Urinary bladder (tissue), 4 donors: ENCODE data around the gene CEP250. TPM values are rescaled to one million over a fixed set of nuclear protein-coding genes. Genes with fewer than 3 reads are reported as not detected.

Experiments
- DNase-seq: peaks from one replicate; pipeline ENCODE4 v3.0.0-alpha.2; 2015; ENCODE audit errors: extremely low spot score
- H3K27ac ChIP-seq: one replicate; pipeline ENCODE4 v1.5.1; 2013; ENCODE audit warnings: low read depth, mild to moderate bottlenecking, moderate library complexity
- H3K36me3 ChIP-seq: one replicate; pipeline ENCODE4 v1.6.1; 2013; ENCODE audit warnings: mild to moderate bottlenecking, moderate library complexity; ENCODE audit not compliant: insufficient read depth
- H3K4me1 ChIP-seq: one replicate; pipeline ENCODE4 v1.6.1; 2013; ENCODE audit warnings: mild to moderate bottlenecking, moderate library complexity; ENCODE audit not compliant: insufficient read depth
- H3K4me3 ChIP-seq: one replicate; pipeline ENCODE4 v1.5.1; 2013; ENCODE audit warnings: low read depth, low read length
- WGBS: extraction: QIAGEN DNeasy Blood & Tissue Kit; methylation state at CpG from one replicate; pipeline ENCODE4 v1.1.7; 2013; 5-methylcytosine and 5-hydroxymethylcytosine counted together
- polyA plus RNA-seq: library from polyadenylated mRNA; stranded (reverse); fragments of 200-250 nt; gene quantifications from one replicate; pipeline ENCODE4 v1.2.3, GENCODE V29; 2013
- total RNA-seq: library from RNA; depleted of rRNA; stranded (reverse); fragments of >200 nt; gene quantifications from one replicate; pipeline ENCODE4 v1.2.3, GENCODE V29; 2014
- donor health status: healthy with polysubstance abuse.
- donor health status: healthy.

CEP250 gene, protein sequence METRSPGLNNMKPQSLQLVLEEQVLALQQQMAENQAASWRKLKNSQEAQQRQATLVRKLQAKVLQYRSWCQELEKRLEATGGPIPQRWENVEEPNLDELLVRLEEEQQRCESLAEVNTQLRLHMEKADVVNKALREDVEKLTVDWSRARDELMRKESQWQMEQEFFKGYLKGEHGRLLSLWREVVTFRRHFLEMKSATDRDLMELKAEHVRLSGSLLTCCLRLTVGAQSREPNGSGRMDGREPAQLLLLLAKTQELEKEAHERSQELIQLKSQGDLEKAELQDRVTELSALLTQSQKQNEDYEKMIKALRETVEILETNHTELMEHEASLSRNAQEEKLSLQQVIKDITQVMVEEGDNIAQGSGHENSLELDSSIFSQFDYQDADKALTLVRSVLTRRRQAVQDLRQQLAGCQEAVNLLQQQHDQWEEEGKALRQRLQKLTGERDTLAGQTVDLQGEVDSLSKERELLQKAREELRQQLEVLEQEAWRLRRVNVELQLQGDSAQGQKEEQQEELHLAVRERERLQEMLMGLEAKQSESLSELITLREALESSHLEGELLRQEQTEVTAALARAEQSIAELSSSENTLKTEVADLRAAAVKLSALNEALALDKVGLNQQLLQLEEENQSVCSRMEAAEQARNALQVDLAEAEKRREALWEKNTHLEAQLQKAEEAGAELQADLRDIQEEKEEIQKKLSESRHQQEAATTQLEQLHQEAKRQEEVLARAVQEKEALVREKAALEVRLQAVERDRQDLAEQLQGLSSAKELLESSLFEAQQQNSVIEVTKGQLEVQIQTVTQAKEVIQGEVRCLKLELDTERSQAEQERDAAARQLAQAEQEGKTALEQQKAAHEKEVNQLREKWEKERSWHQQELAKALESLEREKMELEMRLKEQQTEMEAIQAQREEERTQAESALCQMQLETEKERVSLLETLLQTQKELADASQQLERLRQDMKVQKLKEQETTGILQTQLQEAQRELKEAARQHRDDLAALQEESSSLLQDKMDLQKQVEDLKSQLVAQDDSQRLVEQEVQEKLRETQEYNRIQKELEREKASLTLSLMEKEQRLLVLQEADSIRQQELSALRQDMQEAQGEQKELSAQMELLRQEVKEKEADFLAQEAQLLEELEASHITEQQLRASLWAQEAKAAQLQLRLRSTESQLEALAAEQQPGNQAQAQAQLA (N-terminal part only)
- total RNA-seq (18.3 TPM), polyA plus RNA-seq (15.7 TPM)

DNA sequence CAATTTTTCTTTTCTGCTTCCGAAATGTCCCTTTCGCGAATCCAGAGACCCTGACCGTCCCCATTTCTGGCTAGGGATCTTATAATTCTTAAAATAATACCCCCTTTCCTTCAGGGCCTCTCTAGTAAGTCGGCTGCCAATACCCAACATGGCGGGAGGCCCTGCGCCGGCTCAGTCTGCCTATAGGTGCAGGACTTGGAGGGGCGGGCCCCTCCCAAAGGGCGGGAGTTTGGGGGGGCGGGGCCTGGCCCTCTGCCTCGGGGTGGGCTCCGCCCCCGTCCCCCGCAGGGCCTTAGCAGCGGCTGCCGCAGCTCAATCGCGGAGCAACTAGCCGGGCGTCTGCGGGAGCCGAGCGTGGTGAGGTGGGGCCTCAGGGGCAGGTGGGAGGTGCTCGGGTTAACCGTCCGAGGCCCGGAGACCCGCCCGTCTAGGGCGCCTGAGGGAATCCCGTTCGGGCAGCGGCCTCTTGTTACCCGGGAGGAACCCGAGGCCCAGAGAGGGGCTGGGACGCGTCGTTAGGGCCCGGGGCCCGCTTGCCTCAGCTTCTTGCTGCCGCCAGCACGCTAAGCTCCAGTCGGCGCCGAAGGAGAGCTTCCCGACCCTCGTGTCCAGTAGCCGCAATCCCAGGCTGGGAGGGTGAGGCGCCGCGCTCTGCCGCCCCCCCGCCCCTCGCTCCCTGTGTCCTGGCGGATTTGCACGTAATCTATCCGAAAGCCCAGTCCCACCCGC, at the start of gene CEP250:
Gene CEP250 (plus strand): TSS at position 718 of the 729 bp plus-strand sequence. CDS start 6,770 bp downstream, outside the sequence.
- Histone ChIP-seq H3K27ac (peak within 1 kb of the TSS; percentile 89), H3K36me3 (peaks cover 1% of the 10 kb centered on the region), H3K4me3 (peak within 1 kb of the TSS; percentile 82), H3K4me1 (no peaks in the 10 kb centered on the region)
- peak; percentile 92 for DNase-seq
- WGBS = under 1% methylated on average over 59 of the region's 59 CpGs

DNA sequence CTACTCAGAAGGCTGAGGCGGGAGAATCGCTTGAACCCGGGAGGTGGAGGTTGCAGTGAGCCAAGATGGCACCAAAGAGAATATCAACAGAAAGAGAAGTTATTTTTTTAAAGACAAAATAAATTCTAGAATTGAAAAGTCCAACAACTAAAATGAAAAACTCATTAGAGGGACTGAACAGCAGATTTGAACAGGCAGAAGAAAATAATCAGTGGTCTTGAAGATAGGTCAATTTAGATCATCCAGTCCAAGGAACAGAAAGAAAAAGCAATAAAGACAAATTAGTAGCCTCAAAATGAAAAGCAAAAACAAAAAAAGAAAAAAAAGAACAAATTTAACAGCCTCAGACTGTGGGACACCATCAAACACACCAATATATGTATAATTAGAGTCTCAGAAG, 49.6 kb upstream of the CEP250 start:
- Histone ChIP-seq H3K4me3 (no peak overlapping the region), H3K4me1 (no peaks in the 10 kb centered on the region), H3K27ac (no peak overlapping the region), H3K36me3 (peaks cover 4% of the 10 kb centered on the region)
- DNase-seq = no peak
- 98% methylated on average over 3 of the region's 3 CpGs for WGBS

DNA sequence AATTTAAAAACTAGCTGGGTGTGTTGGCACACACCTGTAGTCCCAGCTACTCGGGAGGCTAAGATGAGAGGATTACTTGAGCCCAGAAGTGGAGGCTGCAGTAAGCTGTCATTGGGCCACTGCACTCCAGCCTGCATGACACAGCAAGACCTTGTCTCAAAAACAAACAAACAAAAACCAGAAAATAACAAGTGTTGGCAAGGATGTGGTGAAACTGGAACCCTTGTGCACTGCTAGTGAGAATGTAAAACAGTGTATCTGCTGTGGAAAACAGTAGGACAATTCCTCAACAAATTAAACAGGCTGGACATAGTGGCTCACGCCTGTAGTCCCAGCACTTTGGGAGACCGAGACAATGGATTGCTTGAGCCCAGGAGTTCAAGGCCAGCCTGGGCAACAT, 47.1 kb upstream of the CEP250 start:
- Histone ChIP-seq H3K27ac (no peak overlapping the region), H3K4me3 (no peak overlapping the region), H3K36me3 (peaks cover 4% of the 10 kb centered on the region), H3K4me1 (no peaks in the 10 kb centered on the region)
- no peak for DNase-seq
- 98% methylated on average over 3 of the region's 3 CpGs for WGBS

DNA sequence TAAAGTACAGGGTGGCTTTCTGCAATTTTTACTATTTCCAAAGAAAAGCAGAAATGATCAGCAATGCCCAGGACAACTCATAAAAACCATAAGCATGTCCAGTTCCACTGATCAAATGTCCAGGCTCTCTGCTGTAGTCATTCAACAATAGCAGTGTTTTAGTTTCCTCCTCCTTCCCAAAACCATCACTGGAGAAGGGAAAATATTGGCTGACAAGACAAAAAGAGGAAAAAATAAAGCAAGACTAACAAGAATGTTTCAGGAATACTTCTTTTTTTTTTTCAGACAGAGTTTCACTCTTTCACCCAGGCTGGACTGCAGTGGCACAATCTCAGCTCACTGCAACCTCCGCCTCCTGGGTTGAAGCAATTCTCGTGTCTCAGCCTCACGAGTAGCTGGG, 45.9 kb upstream of the CEP250 start:
- Histone ChIP-seq H3K4me3 (no peak overlapping the region), H3K36me3 (peaks cover 4% of the 10 kb centered on the region), H3K27ac (no peak overlapping the region), H3K4me1 (no peaks in the 10 kb centered on the region)
- WGBS = 82% methylated on average over 3 of the region's 3 CpGs
- DNase-seq = no peak

DNA sequence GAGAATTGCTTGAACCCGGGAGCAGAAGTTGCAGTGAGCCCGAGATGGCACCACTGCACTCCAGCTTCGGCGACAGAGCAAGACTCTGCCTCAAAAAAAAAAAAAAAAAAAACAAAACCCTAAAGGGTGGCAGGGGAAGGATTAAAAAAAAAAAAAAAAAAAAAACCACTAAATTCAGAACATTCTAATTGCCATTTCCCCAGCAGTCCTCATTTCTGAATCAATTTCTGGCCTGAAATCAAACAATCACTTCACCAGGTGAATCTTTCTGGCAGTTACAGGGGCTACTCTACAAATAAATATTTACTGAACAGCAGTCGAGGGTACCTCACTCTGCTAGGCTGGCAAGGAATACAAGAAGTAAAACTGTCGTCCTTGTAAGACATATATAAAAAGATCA, 44.8 kb upstream of the CEP250 start:
- Histone ChIP-seq H3K27ac (no peak overlapping the region), H3K4me3 (no peak overlapping the region), H3K4me1 (no peaks in the 10 kb centered on the region), H3K36me3 (peaks cover 1% of the 10 kb centered on the region)
- WGBS = 76% methylated on average over 6 of the region's 6 CpGs
- no peak for DNase-seq

DNA sequence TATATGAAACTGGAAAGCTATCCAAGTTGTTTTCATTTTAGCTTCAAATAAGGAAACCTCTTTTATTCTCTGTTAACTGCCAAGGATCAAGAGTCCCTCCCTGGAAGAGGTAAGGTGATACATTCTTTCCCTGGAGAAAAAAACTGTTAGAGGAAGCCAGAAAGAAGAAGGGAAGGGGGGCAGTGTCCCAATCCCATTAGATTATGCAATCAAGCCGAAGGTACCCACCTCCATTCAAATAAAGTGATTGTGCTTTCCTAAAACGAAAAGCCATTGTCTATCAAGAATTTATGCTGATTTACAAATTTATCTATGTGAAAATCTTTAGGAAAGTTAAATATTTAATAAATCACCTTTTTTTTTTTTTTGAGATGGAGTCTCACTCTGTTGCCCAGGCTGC, 34.1 kb upstream of the CEP250 start:
- WGBS = 63% methylated on average over 2 of the region's 2 CpGs
- Histone ChIP-seq H3K27ac (no peak overlapping the region), H3K4me1 (no peaks in the 10 kb centered on the region), H3K4me3 (no peak overlapping the region), H3K36me3 (no peaks in the 10 kb centered on the region)
- no peak for DNase-seq

DNA sequence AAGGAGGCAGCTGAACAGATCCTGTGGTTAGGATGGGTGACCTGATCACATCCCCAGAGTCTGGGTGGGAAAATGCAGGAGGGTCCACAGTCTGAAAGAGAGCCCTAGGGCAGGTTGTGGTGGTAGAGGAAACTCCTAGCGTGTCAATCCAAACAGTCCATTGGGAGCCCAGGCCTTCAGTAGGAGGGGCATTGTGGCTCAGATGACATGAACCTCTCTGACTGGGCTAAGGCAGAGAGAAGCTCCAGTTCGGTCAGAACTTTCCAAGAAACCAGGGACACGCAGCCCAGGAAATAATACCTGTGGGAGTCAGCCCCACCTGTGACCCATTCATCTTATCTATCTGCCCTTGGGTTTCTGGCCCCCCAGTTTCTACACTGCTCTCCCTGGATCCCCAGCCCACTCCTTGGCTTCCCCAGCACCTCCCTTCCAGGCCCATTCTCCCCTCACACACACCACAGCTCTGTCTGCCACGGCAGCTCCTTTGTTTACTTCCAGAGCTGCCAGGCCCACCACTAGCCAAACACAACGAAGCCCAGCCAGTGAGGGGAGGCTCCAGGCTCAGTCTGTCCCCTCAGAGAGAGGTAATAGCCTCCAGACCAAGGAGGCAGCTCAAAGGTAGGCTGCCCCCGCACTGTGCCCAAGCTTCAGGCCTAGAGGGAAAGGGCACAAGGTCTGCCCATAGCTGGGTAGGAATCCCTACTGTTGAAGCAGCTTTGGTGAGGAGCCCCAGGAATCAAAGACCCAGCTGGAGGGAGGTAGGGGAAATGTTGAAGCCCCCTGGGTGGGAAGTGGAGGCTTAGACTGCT, 23.6 kb upstream of the CEP250 start:
- Histone ChIP-seq H3K27ac (no peak overlapping the region), H3K36me3 (no peaks in the 10 kb centered on the region), H3K4me1 (no peaks in the 10 kb centered on the region), H3K4me3 (no peak overlapping the region)
- DNase-seq = no peak
- 56% methylated on average over 6 of the region's 6 CpGs for WGBS

DNA sequence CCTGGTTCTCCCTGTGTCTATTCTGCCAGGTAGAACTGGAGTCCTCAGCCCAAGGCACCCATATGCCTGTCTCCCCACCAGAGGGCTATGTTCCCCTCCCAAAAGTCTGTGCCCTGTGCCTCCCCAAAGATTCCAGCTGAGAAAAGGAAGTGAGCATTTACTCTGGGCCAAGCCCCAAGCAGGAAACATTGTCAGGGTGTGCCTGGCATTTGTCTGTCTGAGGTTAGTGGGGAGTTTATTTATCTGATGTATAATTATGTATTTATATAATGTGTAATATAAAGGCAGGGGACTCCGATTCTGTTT, 23.0 kb upstream of the CEP250 start:
- Histone ChIP-seq H3K4me1 (no peaks in the 10 kb centered on the region), H3K27ac (no peak overlapping the region), H3K4me3 (no peak overlapping the region), H3K36me3 (no peaks in the 10 kb centered on the region)
- 40% methylated on average over 1 of the region's 1 CpG for WGBS
- DNase-seq = no peak

DNA sequence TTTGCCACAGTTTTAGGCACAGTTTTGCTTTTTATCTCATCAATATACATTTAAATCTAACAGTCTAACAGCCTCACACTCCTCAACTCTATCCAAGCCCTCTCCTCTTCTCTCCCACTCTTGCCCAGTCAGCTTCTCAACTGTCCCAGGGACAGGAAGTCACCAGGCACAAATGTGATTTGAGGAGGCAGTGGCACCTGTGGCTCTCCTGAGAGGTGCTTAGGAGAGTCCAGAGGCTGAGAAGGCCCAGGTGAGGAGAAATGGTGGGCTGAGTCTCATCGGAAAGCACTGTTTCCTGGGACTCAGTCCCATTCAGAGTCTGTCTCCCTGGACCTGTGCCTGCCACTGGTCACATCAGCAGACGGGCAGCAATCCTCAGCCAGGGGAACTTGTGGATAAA, 22.1 kb upstream of the CEP250 start:
- H3K36me3 ChIP-seq = no peaks in the 10 kb centered on the region
- 90% methylated on average over 2 of the region's 2 CpGs for WGBS
- DNase-seq = no peak
- H3K27ac ChIP-seq = no peak overlapping the region
- H3K4me3 ChIP-seq = no peak overlapping the region
- no peaks in the 10 kb centered on the region for H3K4me1 ChIP-seq

DNA sequence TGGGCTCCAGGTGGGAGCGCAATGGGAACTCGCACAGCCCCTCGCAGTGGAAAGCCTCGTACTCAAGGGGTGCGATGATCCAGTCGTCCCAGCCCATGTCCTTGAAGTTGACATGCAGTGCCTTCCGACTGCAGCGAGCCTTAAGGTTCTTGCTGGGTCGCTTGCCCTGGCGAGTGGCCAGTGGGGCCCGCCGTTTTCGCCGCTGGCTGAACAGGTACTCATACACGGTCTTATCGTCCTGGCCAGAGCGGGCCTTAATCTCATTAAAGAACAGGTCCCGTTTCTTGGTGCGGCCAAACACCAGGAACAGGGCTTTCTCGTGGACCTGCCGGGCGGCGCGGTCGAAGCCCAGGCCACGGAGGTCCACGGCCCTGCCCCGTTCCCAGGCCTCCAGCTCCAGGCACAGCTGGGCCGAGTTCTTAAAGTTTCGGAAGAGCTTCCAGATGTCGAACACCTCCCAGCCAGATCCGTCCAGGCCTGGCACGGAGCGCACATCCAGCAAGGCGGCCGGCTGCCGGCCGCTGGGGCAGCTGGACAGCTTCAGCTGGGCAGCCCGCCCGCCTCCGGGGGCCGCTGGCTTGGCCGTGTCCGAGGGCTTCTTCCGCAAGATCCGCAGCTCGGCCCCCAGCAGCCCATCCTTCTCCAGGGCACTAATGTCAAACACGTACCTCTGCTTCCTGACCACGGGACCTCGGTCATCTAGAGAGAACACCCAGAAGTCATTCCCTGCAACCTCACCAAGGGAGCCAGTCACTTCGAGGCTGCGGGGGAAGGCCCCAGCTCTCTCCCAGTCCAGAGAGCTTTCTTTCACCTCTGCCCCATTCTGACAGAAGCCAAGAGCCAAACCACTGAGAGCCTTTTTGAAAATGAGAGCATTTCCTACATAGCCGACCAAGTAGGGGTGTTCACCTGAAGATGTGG, 21.1 kb upstream of the CEP250 start:
- DNase-seq = no peak
- Histone ChIP-seq H3K36me3 (no peaks in the 10 kb centered on the region), H3K27ac (no peak overlapping the region), H3K4me3 (no peak overlapping the region), H3K4me1 (no peaks in the 10 kb centered on the region)
- 66% methylated on average over 53 of the region's 53 CpGs for WGBS

DNA sequence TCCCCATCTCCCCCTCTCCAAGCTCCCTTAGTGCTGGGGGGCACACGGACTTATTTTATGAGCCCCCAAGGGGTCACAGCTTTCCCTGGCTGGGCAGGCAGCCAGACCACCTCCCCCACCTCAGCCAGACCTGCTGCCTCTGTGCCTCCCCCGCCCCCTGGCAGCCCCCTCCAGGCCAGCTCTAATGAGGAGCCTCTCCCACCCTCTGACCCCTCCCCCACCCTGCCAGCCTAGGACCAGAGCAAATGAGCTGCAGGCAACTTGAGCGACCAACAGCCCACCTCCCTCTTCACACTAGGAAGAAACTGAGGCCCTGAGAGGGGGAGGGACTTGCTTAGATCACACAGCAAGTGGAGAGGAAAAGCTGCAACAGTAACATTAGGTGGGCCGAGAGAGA, 19.2 kb upstream of the CEP250 start:
- no peak overlapping the region for H3K27ac ChIP-seq
- DNase-seq = no peak
- WGBS = 80% methylated on average over 4 of the region's 4 CpGs
- H3K36me3 ChIP-seq = no peaks in the 10 kb centered on the region
- no peak overlapping the region for H3K4me3 ChIP-seq
- no peaks in the 10 kb centered on the region for H3K4me1 ChIP-seq

DNA sequence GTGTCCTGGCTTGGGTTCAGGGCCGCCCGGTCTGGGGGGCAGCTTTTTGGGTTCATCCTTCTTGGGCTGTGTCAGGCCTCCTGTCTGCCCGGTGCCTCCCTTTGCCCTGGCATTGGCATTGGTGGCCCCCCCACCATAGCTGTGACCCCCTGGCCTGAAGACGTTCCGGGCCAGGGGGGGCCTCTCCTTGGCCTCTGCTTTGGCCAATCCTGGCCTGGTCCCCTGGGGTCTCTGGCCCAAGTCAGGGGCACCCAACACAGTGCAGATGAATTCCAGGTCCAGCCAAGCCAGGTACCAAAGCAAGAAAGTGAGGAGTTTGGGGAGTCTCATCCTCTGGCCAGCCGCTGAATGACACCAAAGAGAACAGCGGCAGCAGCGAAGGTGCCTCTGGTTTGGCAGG, 17.8 kb upstream of the CEP250 start:
- H3K36me3 ChIP-seq = no peaks in the 10 kb centered on the region

More for the DNA sequence above, 17.8 kb upstream of the CEP250 start:
- no peak overlapping the region for H3K27ac ChIP-seq
- H3K4me3 ChIP-seq = no peak overlapping the region
- 59% methylated on average over 8 of the region's 8 CpGs for WGBS
- H3K4me1 ChIP-seq = no peaks in the 10 kb centered on the region
- DNase-seq = no peak
